HG02884 (cell line): ENCODE data around the gene KCNMB4.

Experiments
- ATAC-seq: cut with Tn5 transposase; IDR thresholded peaks from one replicate; pipeline ENCODE4 v1.9.1; 2021; ENCODE audit warnings: mild to moderate bottlenecking, moderate library complexity; ENCODE audit not compliant: unreplicated experiment

Gene KCNMB4

DNA sequence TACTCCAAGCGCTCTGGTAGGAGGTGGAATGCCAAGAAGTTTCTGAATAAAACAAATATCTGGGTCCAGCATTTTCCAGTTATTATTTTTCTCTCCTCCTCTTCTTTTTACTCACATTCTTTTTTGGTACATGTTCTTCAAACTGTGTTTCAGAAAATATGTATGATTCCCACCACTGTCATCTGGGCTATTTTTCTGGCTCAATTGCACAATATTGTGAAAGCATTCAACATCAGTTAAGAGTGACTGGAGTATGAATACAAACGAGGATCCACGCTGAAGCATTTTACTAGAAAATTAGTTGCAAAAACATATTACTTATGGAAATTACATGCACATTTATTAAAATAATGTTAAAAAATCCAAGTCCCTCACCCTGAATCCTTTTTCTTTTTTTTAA lies 61.5 kb downstream of the KCNMB4 start:
- no peak for ATAC-seq

- ATAC-seq, result no peak
These were observed 64.3 kb downstream of the KCNMB4 start for GRCh38 chr12:70430400-70430799.

DNA sequence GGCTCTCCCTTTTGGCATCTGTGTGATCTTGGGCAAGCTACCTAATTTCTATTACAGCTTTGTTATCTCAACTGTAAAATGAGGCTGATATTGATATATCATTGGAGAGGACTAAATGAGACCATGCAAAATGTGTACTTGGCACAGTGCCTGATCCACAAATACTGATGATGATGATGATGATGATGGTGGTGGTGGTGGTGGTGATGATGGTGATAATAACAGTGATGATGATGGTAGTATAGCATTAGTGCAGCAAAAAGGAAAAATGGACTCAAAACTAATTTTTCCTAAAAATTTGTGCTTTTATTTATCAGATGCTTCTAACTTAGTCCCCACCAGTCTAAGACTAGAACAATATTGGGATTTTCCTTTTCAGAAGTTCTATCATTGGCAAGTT lies 70.7 kb downstream of the KCNMB4 start:
- ATAC-seq, result no peak

DNA sequence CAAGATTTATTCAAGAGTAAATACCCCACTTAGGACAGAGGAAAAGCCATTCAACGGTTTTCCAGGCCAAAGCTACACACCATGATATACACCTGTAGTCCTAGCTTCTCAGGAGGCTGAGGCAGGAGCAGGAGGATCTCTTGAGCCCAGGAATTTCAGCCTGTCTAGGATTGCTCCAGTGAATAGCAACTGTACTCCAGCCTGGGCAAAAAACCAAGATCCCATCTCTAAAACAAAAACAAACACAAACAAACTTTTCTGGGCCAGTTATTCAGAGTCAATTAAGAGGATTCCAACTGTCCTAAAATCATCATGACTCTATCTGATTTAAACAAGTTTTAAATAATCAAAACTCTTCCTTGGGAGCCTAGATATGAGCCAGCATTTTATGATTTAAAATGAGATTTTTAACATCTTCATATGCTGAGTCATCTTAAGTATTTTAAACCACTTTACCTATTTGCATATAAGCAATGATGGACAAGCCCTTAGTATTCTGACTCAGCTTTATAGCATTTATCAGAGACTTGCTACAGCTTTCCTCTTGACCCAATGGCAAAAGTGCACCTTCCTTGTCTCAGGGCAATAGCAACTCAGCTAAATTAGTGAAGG lies 77.1 kb downstream of the KCNMB4 start:
- no peak for ATAC-seq

- ATAC-seq, result no peak
These were observed 78.8 kb downstream of the KCNMB4 start for GRCh38 chr12:70444903-70445302.

DNA sequence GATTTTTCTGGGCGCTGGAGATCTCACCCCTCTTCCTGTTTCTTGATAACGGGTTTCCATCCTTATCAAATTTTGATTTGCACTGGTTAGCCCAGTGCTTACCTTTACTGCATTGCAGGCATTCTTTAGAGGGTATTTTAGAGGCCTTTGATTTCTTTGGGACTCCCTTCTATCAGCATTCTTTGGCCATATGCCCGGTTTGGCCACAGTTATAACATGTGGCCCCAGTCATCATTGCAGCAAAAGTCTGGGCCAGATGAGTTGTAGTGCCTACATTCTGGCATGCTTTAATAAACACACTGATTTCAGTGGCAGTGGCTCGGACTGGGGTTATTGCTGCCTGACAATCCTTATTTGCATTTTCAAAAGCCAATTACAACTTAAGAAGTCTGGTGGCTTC lies 82.3 kb downstream of the KCNMB4 start:
- no peak for ATAC-seq

DNA sequence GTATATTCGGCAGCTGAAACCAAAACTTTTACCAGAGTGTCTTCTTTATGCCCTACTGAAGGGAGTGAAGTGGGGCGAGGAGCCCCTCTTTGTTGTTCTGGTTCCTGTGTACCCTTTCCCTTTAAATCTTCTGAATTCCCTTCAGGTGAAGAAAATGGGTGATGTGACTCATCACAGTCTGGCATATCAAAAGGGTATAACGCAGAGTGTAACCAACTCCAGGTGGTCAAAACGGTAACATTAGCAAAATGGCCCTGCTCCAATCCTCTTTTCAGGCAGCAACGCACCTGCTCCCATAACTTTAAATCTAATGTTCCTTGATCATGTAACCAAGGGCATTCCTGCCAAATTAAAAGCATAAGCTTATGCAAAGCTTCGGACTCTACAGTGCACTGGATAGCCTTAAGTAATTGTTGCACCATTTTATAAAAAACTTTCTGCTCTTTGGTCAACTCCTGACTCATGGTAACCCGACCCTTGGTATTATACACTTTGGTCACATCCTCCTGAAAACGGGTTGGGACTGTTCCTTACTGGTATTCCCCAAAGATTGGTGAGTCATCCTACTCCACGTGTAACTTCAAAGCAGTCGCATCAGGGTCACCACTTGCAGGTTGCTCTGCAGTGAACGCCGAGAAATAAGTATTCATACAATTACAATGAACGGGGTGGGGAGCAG lies 83.1 kb downstream of the KCNMB4 start:
- ATAC-seq, result no peak

- ATAC-seq, result no peak
These were observed 83.8 kb downstream of the KCNMB4 start for GRCh38 chr12:70449753-70450341.

- no peak for ATAC-seq
These were observed 85.4 kb downstream of the KCNMB4 start for GRCh38 chr12:70451528-70451927.

DNA sequence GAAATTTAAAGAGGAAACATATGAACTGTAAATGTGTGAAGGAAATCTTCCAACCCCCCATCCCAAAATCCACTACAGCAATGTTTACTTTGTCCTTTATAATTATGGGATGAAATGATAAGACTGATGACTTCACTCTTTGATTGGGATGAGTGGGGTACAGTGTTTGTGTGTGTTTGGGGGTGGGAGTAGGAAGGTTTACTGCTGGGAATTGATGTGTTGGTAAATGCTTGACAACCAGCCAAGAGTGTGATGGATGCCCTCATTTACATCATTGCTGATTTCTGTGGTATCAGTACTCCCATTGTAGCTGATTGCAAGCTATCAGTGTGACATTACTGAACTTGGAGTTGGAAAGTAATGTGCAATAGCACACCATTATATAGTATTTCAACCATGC lies 90.9 kb downstream of the KCNMB4 start:
- ATAC-seq, result no peak

DNA sequence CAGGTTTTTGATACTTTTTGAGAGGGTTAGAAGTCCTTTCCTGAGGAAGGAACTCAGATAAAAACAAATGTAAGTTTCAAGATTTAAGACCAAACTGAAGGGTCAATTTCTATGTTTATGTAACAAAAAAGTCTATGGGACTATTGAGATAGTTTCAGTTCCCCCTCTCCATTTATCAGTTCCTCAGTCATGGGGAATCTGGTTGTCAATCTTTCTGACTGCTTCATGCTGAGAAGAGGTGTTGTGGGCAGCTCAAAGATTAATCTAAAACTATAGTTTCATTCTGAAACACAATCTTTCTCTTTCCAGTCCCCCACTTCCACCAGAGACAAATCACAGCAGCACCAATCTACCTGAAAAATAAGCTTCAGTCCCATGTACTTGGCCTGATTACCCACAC lies 93.7 kb downstream of the KCNMB4 start:
- ATAC-seq, result no peak

GRCh38 chr12:70463997-70464396 lies 97.9 kb downstream of the KCNMB4 start:
- no peak for ATAC-seq

DNA sequence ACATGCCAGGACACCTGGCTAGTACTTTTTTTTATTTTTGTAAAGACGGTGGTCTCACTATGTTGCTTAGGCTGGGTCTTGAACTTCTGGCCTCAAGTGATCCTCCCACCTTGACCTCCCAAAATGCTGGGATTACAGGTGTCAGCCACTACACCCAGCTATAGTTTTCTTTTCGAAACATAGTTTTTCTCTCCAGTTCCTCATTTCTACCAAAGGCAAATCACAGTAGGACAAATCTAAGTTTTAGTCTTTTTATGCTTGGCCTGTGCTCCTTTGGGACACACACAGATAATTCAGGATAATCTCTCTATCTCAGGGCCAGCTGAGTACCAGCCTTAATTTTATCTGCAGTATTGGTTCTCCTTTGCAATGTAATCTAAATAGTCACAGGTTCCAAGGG lies 100.7 kb downstream of the KCNMB4 start:
- ATAC-seq, result no peak

GRCh38 chr12:70467476-70467875 lies 101.4 kb downstream of the KCNMB4 start:
- no peak for ATAC-seq

DNA sequence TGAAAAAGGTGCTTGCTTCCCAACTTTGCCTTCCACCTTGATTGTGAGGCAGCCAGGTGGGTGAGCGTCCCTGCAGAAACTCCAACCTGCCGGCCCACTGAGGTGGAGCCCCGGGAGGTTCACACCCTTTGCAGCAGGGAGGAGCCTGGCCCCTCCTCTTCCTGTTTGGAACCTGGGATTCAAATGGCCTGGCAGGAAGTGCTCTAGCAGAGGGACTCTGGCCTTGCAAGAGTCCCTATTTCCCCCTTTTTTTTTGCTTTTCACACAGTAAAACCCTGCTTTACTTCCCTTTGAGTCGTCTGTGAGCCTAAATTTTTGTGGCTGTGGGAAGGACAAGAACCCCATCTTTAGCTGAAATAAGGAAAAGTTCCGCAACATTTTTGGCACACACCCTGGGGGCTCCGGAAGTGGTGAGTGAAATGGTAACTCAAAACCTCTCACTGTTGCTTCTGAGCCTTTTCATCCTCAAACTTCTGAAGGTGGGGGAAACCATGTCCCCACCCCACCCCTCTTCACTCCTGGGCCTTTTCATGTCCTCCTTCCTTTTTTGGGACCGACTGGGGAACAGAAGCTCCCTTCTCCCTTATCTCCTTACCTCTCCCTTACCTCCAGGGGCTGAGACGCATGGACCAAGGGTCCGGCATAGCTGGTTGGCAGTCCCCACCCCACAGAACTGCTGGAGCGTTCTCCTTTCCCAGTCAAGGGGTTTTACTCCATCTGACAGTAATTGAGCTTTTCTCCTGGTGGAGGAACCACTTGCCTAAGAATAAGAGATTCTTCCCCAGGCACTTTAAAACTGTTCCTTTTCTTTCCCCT lies 102.0 kb downstream of the KCNMB4 start:
- ATAC-seq, result no peak

- no peak for ATAC-seq
These were observed 102.7 kb downstream of the KCNMB4 start for GRCh38 chr12:70468741-70469140.

DNA sequence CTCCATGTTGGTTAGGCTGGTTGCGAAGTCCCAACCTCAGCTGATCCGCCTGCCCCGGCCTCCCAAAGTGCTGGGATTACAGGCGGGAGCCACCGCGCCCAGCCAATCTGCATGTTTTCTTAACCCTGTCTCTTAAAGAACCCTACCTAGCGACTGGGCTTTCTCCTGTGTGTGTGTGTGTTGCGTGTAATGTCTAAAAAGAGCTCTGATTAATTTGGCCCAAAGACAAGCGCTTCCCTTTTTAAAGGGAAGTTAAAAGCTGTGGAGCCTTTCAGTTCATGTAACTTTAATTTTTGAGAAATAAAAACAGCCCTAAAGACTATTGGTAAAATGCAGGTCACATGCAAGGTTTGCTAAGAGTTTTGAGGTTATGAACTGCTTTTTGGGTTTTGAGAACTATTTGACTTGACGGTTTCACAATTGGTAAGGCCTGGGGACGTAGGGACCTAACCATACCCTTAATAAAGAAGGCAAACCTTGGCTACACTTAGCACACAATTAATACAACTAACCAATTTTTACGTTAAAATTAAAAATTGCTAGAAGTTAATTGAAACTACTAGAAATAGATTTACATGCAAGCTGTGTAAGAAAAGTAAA lies 103.2 kb downstream of the KCNMB4 start:
- no peak for ATAC-seq

GRCh38 chr12:70482764-70483163 lies 116.7 kb downstream of the KCNMB4 start:
- no peak for ATAC-seq
